GM18951 (cell line): ENCODE measurements around the gene RAD51C.
"Not testable (repeated sequence)": the region's sequence is repeated elsewhere in the genome, so short reads cannot be mapped to it uniquely, and the experiment has no call there.

Experiments used
- POLR2A ChIP-seq: IDR thresholded peaks from 4 replicates; pipeline ENCODE4 v1.6.1; 2011; ENCODE audit warnings: mild to moderate bottlenecking; ENCODE audit not compliant: insufficient read length, insufficient read depth; ENCODE audit errors: extremely low read depth
- in situ Hi-C: fragments of 300-500 bp; cut with MboI; formaldehyde crosslinking; loops from one replicate; pipeline ENCODE4 v1.12.0; 2022; ENCODE audit warnings: low sequenced_read_pairs, mixed read lengths, inconsistent platforms; ENCODE audit not compliant: unreplicated experiment

Gene RAD51C

GRCh38 chr17:58734040-58734439 is 41.6 kb downstream of the RAD51C start:
- no peak for TF ChIP-seq POLR2A

GRCh38 chr17:58734811-58735210 is 42.4 kb downstream of the RAD51C start:
- no peak for TF ChIP-seq POLR2A

More at GRCh38 chr17:58734040-58734439, 41.6 kb downstream of the RAD51C start:
- in situ Hi-C loops, result no loop called here

GRCh38 chr17:58741121-58741625 is 48.8 kb downstream of the RAD51C start:
- no peak for TF ChIP-seq POLR2A
- in situ Hi-C loops, result no loop called here

More at GRCh38 chr17:58734811-58735210, 42.4 kb downstream of the RAD51C start:
- in situ Hi-C loops, result no loop called here

- in situ Hi-C loops, result no loop called here
- no peak for TF ChIP-seq POLR2A
Measured at GRCh38 chr17:58747674-58748073, 55.3 kb downstream of the RAD51C start.

- in situ Hi-C loops, result not testable (repeated sequence)
Measured at GRCh38 chr17:58749627-58750026, 57.2 kb downstream of the RAD51C start.

GRCh38 chr17:58753026-58753425 is 60.6 kb downstream of the RAD51C start:
- TF ChIP-seq POLR2A, result no peak
- in situ Hi-C loops, result no loop called here

- in situ Hi-C loops, result no loop called here
- no peak for TF ChIP-seq POLR2A
Measured at GRCh38 chr17:58755269-58755576, 62.8 kb downstream of the RAD51C start.

- TF ChIP-seq POLR2A, result no peak
- in situ Hi-C loops, result no loop called here
Measured at GRCh38 chr17:58755577-58756245, 63.3 kb downstream of the RAD51C start, which contains the start of gene PPM1E. PPM1E (plus strand) TSS chr17:58755854.

GRCh38 chr17:58756246-58757161 is 64.1 kb downstream of the RAD51C start:
- TF ChIP-seq POLR2A, result no peak
- in situ Hi-C loops, result no loop called here

- TF ChIP-seq POLR2A, result no peak
- in situ Hi-C loops, result no loop called here
Measured at GRCh38 chr17:58757162-58757613, 64.8 kb downstream of the RAD51C start.

- in situ Hi-C loops, result no loop called here
- no peak for TF ChIP-seq POLR2A
Measured at GRCh38 chr17:58758890-58759289, 66.5 kb downstream of the RAD51C start.

GRCh38 chr17:58759522-58759921 is 67.1 kb downstream of the RAD51C start:
- in situ Hi-C loops, result no loop called here

GRCh38 chr17:58760248-58760647 is 67.8 kb downstream of the RAD51C start:
- in situ Hi-C loops, result no loop called here
- TF ChIP-seq POLR2A, result no peak

More at GRCh38 chr17:58759522-58759921, 67.1 kb downstream of the RAD51C start:
- no peak for TF ChIP-seq POLR2A
